Measurements from ENCODE around the gene LAMC1. TPM values are rescaled to one million over a fixed set of nuclear protein-coding genes. Genes with fewer than 3 reads are reported as not detected.

Gene LAMC1
- total and polyA plus RNA-seq, 10 of the 15 experiments (the other 5 are each of a cell fraction or from before 2014, with no cell fraction given): 4.6 to 51.4 (median 25.6) TPM

GRCh38 chr1:183052861-183053260 lies 29.6 kb downstream of the LAMC1 start:
- H3K4me2 ChIP-seq (ENCODE audit: control insufficient read depth, insufficient read depth): no peak overlapping the region
- H3K9me3 ChIP-seq (replicated peaks; ENCODE audit: control insufficient read depth, insufficient read depth, low read length): no peaks in the 10 kb centered on the region; the same call in 2 of the 3 replicates
- ChIA-PET RAD21 (ENCODE audit: unreplicated experiment) (interaction anchor here (1.0 to 2.2 kb wide), 2 partner anchors 20 to 26 kb away, joined by 3 to 6 read pairs; no protein-coding TSS in a partner anchor), CTCF (interaction anchor here (1.1 to 1.3 kb wide), 2 partner anchors 16 to 21 kb away, joined by 3 to 4 read pairs; no protein-coding TSS in a partner anchor), SMC1A (ENCODE audit: uncharacterized antibody, unreplicated experiment) (interaction anchor here (0.8 to 2.2 kb wide), 6 partner anchors 12 to 175 kb away, joined by 3 to 6 read pairs (median 3); no protein-coding TSS in a partner anchor), POLR2A (interaction anchor here (0.6 to 1.1 kb wide), 2 partner anchors 20 to 37 kb away, joined by 3 to 4 read pairs; no protein-coding TSS in a partner anchor)
- peaks cover 13% of the 10 kb centered on the region for H3K79me2 ChIP-seq (ENCODE audit: control insufficient read depth, insufficient read depth, low read length)
- ATAC-seq (no peak), DNase-seq (ENCODE audit: low read depth, low spot score) (no peak), FAIRE-seq (no peak)
- no TSS peak for BruUV-seq (replicated peaks)
- H3K9ac ChIP-seq (ENCODE audit: control insufficient read depth, insufficient read depth, low read length): no peak overlapping the region
- in situ Hi-C loops (cut with MboI) (no loop called here), intact Hi-C loops (cut with micrococcal nuclease; ENCODE audit: unreplicated experiment) (no loop called here)
- 43% methylated on average over 5 of the region's 5 CpGs for WGBS (ENCODE audit: insufficient coverage, insufficient replicate concordance, low lambda C conversion rate, missing lambda C conversion rate)
- H4K20me1 ChIP-seq (ENCODE audit: control insufficient read depth, insufficient read depth): no peaks in the 10 kb centered on the region
- no peak overlapping the region for H2AFZ ChIP-seq (ENCODE audit: control insufficient read depth, low read depth, low read length)
- peaks cover 9% of the 10 kb centered on the region for H3K4me1 ChIP-seq (ENCODE audit: control insufficient read depth, insufficient read depth, low read length)
- TF ChIP-seq ZZZ3 (IDR thresholded peaks at IDR 0.05; ENCODE audit: control insufficient read depth, insufficient read length, low read depth): no peak
- H3K27me3 ChIP-seq (replicated peaks in 1 of 2; ENCODE audit: control insufficient read depth in 2 of 2, insufficient read depth in 2 of 2, low read length in 1 of 2): no peaks in the 10 kb centered on the region
- H3K27ac ChIP-seq (ENCODE audit: control insufficient read depth, insufficient read depth): no peak overlapping the region
- no peaks in the 10 kb centered on the region for H3K36me3 ChIP-seq (ENCODE audit: control insufficient read depth in 2 of 2, insufficient read depth in 2 of 2, low read length in 1 of 2)
- no peak overlapping the region for H3K4me3 ChIP-seq

GRCh38 chr1:183058851-183059502 lies 35.8 kb downstream of the LAMC1 start:
- intact Hi-C loops (cut with micrococcal nuclease; ENCODE audit: unreplicated experiment): no loop called here
- TF ChIP-seq CREB1 (IDR thresholded peaks at IDR 0.05; ENCODE audit: low read depth) (no peak), ZNF24 (IDR thresholded peaks at IDR 0.05) (no peak), BCLAF1 (IDR thresholded peaks at IDR 0.05) (no peak), ZNF274 (IDR thresholded peaks at IDR 0.05; ENCODE audit: insufficient read depth, insufficient read length) (no peak), RUNX3 (IDR thresholded peaks at IDR 0.05; ENCODE audit: low read length) (no peak), ATF2 (IDR thresholded peaks at IDR 0.05; ENCODE audit: low read length) (no peak), ATF3 (IDR thresholded peaks at IDR 0.05; ENCODE audit: borderline replicate concordance, extremely low read depth, low read depth, low read length) (no peak), E2F4 (IDR thresholded peaks at IDR 0.05; ENCODE audit: low read depth, low read length) (no peak)

More at GRCh38 chr1:183058851-183059502, 35.8 kb downstream of the LAMC1 start:
- BruUV-seq (replicated peaks): no TSS peak
- 49% methylated on average over 2 of the region's 2 CpGs for WGBS (ENCODE audit: insufficient coverage, insufficient replicate concordance, low lambda C conversion rate, missing lambda C conversion rate)
- FAIRE-seq (no peak), DNase-seq (ENCODE audit: low read depth, low spot score) (no peak), ATAC-seq (no peak)
- SMC1A ChIA-PET (ENCODE audit: uncharacterized antibody, unreplicated experiment): interaction anchor here (1.2 to 1.9 kb wide), 4 partner anchors 12 to 96 kb away, joined by 3 to 13 read pairs (median 4); no protein-coding TSS in a partner anchor
- no peak overlapping the region for H3K27ac ChIP-seq (ENCODE audit: control insufficient read depth, insufficient read depth)
- no peak overlapping the region for H2AFZ ChIP-seq (ENCODE audit: control insufficient read depth, low read depth, low read length)
- H3K36me3 ChIP-seq (ENCODE audit: control insufficient read depth in 2 of 2, insufficient read depth in 2 of 2, low read length in 1 of 2): no peaks in the 10 kb centered on the region
- in situ Hi-C loops (cut with MboI): no loop called here
- peaks cover 2% of the 10 kb centered on the region for H3K79me2 ChIP-seq (ENCODE audit: control insufficient read depth, insufficient read depth, low read length)
- no peaks in the 10 kb centered on the region; the same call in 2 of the 3 replicates for H3K9me3 ChIP-seq (replicated peaks; ENCODE audit: control insufficient read depth, insufficient read depth, low read length)
- RAD21 ChIA-PET (ENCODE audit: unreplicated experiment): interaction anchor here (1.7 to 2.5 kb wide), 2 partner anchors 11 to 13 kb away, joined by 5 to 10 read pairs; no protein-coding TSS in a partner anchor
- no peak overlapping the region for H3K4me2 ChIP-seq (ENCODE audit: control insufficient read depth, insufficient read depth)
- no peaks in the 10 kb centered on the region for H3K27me3 ChIP-seq (replicated peaks in 1 of 2; ENCODE audit: control insufficient read depth in 2 of 2, insufficient read depth in 2 of 2, low read length in 1 of 2)
- no peaks in the 10 kb centered on the region for H4K20me1 ChIP-seq (ENCODE audit: control insufficient read depth, insufficient read depth)
- CTCF ChIA-PET: interaction anchor here (3.1 kb wide), 1 partner anchor 11 kb away, joined by 18 read pairs; no protein-coding TSS in a partner anchor
- POLR2A ChIA-PET: interaction anchor here (1.1 to 1.2 kb wide), 2 partner anchors 10 to 13 kb away, joined by 3 to 4 read pairs; no protein-coding TSS in a partner anchor
- peaks cover 14% of the 10 kb centered on the region for H3K4me1 ChIP-seq (ENCODE audit: control insufficient read depth, insufficient read depth, low read length)
- no peak overlapping the region for H3K9ac ChIP-seq (ENCODE audit: control insufficient read depth, insufficient read depth, low read length)
- no peak overlapping the region for H3K4me3 ChIP-seq
